Measurements from ENCODE around the gene SLC7A1.

The SLC7A1 gene

DNA sequence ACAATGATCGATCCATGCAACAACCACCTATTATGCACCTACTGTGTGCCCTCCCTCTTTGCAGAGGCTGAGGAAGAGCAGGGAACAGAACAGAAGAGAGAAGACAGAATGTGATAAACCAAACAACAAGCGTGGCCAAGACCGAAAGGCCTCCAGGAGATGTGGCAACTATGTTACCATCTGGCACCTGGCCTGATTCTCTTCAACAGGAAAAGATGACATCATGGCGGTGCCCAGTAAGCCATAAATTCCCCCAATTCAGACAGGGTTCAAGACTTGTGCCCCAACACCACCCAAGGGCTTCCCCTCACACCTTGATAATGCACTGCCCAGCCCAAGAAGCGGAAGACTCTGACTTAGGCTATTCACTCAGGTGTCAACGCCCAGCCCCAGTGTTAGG is 44.3 kb downstream of the SLC7A1 start:
- no peaks in the 10 kb centered on the region for H3K4me1 ChIP-seq (ENCODE audit: control insufficient read depth in 1 of 2, insufficient read depth in 2 of 2, low read length in 2 of 2)
- H3K4me3 ChIP-seq (ENCODE audit: low read depth in 1 of 2, low read length in 2 of 2): no peak overlapping the region
- H3K27ac ChIP-seq (ENCODE audit: low read length): no peak overlapping the region
- peaks cover 12 to 20% of the 10 kb centered on the region in 2 donors for H3K36me3 ChIP-seq (ENCODE audit: control insufficient read depth in 1 of 2, insufficient read depth in 2 of 2, low read length in 2 of 2)
- H3K9me3 ChIP-seq (ENCODE audit: control insufficient read depth in 1 of 2, low read length in 2 of 2): no peaks in the 10 kb centered on the region
- no peaks in the 10 kb centered on the region for H3K27me3 ChIP-seq (ENCODE audit: low read depth, low read length)

- no peaks in the 10 kb centered on the region for H3K4me1 ChIP-seq (ENCODE audit: control insufficient read depth in 1 of 2, insufficient read depth in 2 of 2, low read length in 2 of 2)
- H3K9me3 ChIP-seq (ENCODE audit: control insufficient read depth in 1 of 2, low read length in 2 of 2): no peaks in the 10 kb centered on the region
- H3K36me3 ChIP-seq (ENCODE audit: control insufficient read depth in 1 of 2, insufficient read depth in 2 of 2, low read length in 2 of 2): peaks cover 12 to 20% of the 10 kb centered on the region in 2 donors
- no peak overlapping the region for H3K27ac ChIP-seq (ENCODE audit: low read length)
- H3K4me3 ChIP-seq (ENCODE audit: low read depth in 1 of 2, low read length in 2 of 2): no peak overlapping the region
- no peaks in the 10 kb centered on the region for H3K27me3 ChIP-seq (ENCODE audit: low read depth, low read length)
These were observed 45.0 kb downstream of the SLC7A1 start for GRCh38 chr13:29550430-29550988.

GRCh38 chr13:29548722-29549121 is 46.8 kb downstream of the SLC7A1 start:
- no peaks in the 10 kb centered on the region for H3K9me3 ChIP-seq (ENCODE audit: control insufficient read depth in 1 of 2, low read length in 2 of 2)
- peak overlapping the region; percentile 78 for H3K27ac ChIP-seq (ENCODE audit: low read length)
- no peak overlapping the region for H3K4me3 ChIP-seq (ENCODE audit: low read depth in 1 of 2, low read length in 2 of 2)
- H3K4me1 ChIP-seq (ENCODE audit: control insufficient read depth in 1 of 2, insufficient read depth in 2 of 2, low read length in 2 of 2): no peaks in the 10 kb centered on the region
- H3K36me3 ChIP-seq (ENCODE audit: control insufficient read depth in 1 of 2, insufficient read depth in 2 of 2, low read length in 2 of 2): peaks cover 12 to 20% of the 10 kb centered on the region in 2 donors
- H3K27me3 ChIP-seq (ENCODE audit: low read depth, low read length): no peaks in the 10 kb centered on the region

DNA sequence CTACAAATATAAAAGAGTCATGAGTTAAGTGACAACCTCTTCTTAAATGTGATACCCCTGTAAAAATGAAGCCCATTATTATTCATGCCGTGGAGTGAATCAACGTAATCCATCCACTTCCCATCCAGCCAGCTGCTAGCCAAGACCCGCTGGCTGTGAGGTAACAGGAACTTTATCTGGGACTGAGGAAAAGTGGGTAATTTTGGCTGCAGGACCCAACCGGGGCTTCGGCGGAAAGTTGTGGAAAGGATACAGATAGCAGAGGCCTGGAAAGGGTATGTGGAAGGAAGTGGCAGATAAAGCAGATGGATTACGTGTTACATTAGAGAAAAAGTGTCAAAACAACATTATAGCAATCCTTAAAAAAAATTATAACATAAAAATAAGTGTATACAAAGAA is 48.3 kb downstream of the SLC7A1 start:
- H3K27ac ChIP-seq (ENCODE audit: low read length): peak overlapping the region; percentile 78
- H3K4me3 ChIP-seq (ENCODE audit: low read depth in 1 of 2, low read length in 2 of 2): no peak overlapping the region
- no peaks in the 10 kb centered on the region for H3K4me1 ChIP-seq (ENCODE audit: control insufficient read depth in 1 of 2, insufficient read depth in 2 of 2, low read length in 2 of 2)
- H3K9me3 ChIP-seq (ENCODE audit: control insufficient read depth in 1 of 2, low read length in 2 of 2): no peaks in the 10 kb centered on the region
- peaks cover 8 to 11% of the 10 kb centered on the region in 2 donors for H3K36me3 ChIP-seq (ENCODE audit: control insufficient read depth in 1 of 2, insufficient read depth in 2 of 2, low read length in 2 of 2)
- H3K27me3 ChIP-seq (ENCODE audit: low read depth, low read length): no peaks in the 10 kb centered on the region

DNA sequence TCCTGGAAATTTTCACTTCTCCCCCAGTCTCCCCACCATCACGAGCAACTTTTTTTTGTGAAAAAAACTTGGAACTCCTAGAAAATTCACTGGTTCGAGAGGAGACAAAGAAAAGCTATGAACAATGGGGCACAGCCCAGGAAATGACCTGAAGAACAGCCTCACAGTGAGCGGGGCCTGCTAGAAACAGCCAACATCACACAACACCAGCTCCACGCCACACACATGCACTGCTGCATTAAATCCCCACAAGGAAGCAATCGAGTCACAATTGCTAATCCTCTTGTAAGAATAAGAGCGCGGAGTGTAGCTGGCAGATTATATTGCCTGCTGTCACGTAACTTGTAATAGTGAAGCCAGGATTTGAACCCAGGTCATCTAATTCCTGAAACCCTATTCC is 48.8 kb downstream of the SLC7A1 start:
- Histone ChIP-seq H3K27ac (ENCODE audit: low read length) (no peak overlapping the region), H3K4me1 (ENCODE audit: control insufficient read depth in 1 of 2, insufficient read depth in 2 of 2, low read length in 2 of 2) (no peaks in the 10 kb centered on the region), H3K4me3 (ENCODE audit: low read depth in 1 of 2, low read length in 2 of 2) (no peak overlapping the region), H3K9me3 (ENCODE audit: control insufficient read depth in 1 of 2, low read length in 2 of 2) (no peaks in the 10 kb centered on the region), H3K27me3 (ENCODE audit: low read depth, low read length) (no peaks in the 10 kb centered on the region), H3K36me3 (ENCODE audit: control insufficient read depth in 1 of 2, insufficient read depth in 2 of 2, low read length in 2 of 2) (peaks cover 8 to 11% of the 10 kb centered on the region in 2 donors)

DNA sequence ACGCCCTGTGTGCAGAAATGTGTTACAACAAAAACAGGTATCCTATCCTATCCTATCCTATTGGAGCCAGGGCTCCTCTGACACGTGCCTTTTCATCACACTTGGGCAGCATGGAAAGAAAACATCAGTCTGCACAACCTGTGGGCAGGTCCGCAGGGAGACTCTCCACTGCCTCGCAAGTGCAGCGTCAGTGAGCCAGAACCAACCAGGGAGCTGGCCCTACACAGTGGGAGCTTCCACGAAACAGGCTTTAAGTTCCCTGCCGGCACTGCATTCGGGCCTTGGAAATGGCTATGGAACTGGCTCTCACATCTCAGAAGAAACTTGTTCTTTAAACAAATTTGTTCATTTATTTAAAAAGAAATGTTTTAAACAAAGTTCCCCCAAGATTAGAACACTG is 49.5 kb downstream of the SLC7A1 start:
- H3K27me3 ChIP-seq (ENCODE audit: low read depth, low read length): no peaks in the 10 kb centered on the region
- no peaks in the 10 kb centered on the region for H3K4me1 ChIP-seq (ENCODE audit: control insufficient read depth in 1 of 2, insufficient read depth in 2 of 2, low read length in 2 of 2)
- no peak overlapping the region for H3K4me3 ChIP-seq (ENCODE audit: low read depth in 1 of 2, low read length in 2 of 2)
- no peak overlapping the region for H3K27ac ChIP-seq (ENCODE audit: low read length)
- H3K9me3 ChIP-seq (ENCODE audit: control insufficient read depth in 1 of 2, low read length in 2 of 2): no peaks in the 10 kb centered on the region
- H3K36me3 ChIP-seq (ENCODE audit: control insufficient read depth in 1 of 2, insufficient read depth in 2 of 2, low read length in 2 of 2): peaks cover 8 to 10% of the 10 kb centered on the region in 2 donors

DNA sequence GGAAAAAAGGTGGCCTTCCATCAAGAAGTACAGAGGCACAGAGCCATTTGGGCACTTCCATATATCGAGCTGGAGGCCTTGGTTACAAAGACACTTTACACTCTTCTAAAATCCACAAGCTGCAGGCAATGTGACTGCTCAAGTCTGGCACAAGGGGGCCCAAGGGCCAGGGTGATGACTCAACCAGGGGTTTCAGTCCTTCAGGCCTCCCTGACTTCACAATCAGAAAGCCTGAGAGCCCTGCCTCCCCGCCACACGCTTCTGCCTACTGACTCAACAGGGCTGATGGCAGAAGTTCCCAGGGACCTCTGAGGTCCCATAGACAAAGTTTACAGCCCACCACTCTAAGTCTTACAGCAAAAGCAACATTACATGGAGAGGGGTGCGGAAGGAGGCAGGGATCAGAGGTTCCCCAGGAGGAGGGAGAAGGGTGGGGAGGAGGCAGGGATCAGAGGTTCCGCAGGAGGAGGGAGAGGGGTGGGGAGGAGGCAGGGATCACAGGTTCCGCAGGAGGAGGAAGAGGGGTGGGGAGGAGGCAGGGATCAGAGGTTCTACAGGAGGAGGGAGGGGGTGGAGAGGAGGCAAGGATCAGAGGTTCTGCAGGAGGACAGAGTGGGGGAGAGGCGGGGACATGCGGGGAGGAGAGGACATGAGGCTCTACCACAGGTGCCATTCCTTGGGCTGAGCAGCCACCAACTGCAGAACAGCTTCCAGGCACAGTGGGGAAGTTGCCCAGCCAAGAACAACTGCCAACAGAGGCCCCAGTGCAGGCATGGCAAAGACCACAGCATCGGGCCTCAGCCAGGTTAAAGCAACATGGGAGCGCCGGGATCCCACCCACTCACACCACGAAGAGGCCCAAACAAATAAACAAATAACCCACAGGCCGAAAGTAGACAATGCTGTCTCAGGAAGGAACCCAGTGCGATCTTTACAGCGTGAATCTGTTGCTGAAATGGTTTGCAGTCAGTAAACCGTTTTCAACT is 52.0 kb downstream of the SLC7A1 start:
- Histone ChIP-seq H3K9me3 (ENCODE audit: control insufficient read depth in 1 of 2, low read length in 2 of 2) (no peaks in the 10 kb centered on the region), H3K27me3 (ENCODE audit: low read depth, low read length) (no peaks in the 10 kb centered on the region), H3K4me1 (ENCODE audit: control insufficient read depth in 1 of 2, insufficient read depth in 2 of 2, low read length in 2 of 2) (peaks cover 4 to 9% of the 10 kb centered on the region in 2 donors), H3K4me3 (ENCODE audit: low read depth in 1 of 2, low read length in 2 of 2) (no peak overlapping the region), H3K27ac (ENCODE audit: low read length) (no peak overlapping the region), H3K36me3 (ENCODE audit: control insufficient read depth in 1 of 2, insufficient read depth in 2 of 2, low read length in 2 of 2) (no peaks in the 10 kb centered on the region)

DNA sequence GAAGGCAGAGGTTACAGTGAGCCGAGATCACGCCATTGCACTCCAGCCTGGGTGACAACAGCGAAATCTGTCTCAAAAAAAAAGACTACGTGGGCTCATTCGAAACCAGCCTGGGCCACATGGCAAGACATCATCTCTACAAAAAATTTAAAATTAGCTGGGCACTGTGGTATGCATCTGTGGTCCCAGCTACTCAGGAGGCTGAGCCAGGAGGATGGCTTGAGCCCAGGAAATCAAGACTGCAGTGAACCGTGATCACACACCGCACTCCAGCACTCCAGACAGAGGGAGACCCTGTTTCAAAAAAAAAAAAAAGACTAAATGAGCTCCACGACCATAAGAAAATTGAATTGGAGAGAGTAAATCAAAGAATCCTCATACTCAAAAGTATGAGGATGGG is 53.1 kb downstream of the SLC7A1 start:
- Histone ChIP-seq H3K27me3 (ENCODE audit: low read depth, low read length) (no peaks in the 10 kb centered on the region), H3K9me3 (ENCODE audit: control insufficient read depth in 1 of 2, low read length in 2 of 2) (no peaks in the 10 kb centered on the region), H3K36me3 (ENCODE audit: control insufficient read depth in 1 of 2, insufficient read depth in 2 of 2, low read length in 2 of 2) (no peaks in the 10 kb centered on the region), H3K27ac (ENCODE audit: low read length) (no peak overlapping the region), H3K4me3 (ENCODE audit: low read depth in 1 of 2, low read length in 2 of 2) (no peak overlapping the region), H3K4me1 (ENCODE audit: control insufficient read depth in 1 of 2, insufficient read depth in 2 of 2, low read length in 2 of 2) (peaks cover 12 to 19% of the 10 kb centered on the region in 2 donors)

DNA sequence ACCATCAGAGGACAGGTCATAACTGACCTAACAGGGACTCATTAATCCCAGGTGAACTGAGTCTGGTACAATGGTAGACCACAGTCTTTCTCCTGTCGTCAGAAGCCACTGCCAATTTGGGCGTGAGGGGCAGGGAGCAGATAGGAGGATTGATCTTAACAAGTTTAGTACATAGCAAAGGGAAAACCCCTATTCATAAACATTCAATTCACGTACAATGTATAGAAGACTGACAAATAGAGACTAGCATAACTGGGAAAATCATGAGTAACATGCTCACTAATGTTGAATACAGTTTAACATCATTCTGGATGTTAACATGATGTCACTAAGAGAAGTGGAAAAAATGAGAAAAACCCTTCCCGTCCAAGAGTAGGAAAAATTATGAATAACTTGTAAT is 54.1 kb downstream of the SLC7A1 start:
- Histone ChIP-seq H3K9me3 (ENCODE audit: control insufficient read depth in 1 of 2, low read length in 2 of 2) (no peaks in the 10 kb centered on the region), H3K4me3 (ENCODE audit: low read depth in 1 of 2, low read length in 2 of 2) (no peak overlapping the region), H3K4me1 (ENCODE audit: control insufficient read depth in 1 of 2, insufficient read depth in 2 of 2, low read length in 2 of 2) (peaks cover 12 to 19% of the 10 kb centered on the region in 2 donors), H3K27ac (ENCODE audit: low read length) (no peak overlapping the region), H3K27me3 (ENCODE audit: low read depth, low read length) (no peaks in the 10 kb centered on the region), H3K36me3 (ENCODE audit: control insufficient read depth in 1 of 2, insufficient read depth in 2 of 2, low read length in 2 of 2) (no peaks in the 10 kb centered on the region)

DNA sequence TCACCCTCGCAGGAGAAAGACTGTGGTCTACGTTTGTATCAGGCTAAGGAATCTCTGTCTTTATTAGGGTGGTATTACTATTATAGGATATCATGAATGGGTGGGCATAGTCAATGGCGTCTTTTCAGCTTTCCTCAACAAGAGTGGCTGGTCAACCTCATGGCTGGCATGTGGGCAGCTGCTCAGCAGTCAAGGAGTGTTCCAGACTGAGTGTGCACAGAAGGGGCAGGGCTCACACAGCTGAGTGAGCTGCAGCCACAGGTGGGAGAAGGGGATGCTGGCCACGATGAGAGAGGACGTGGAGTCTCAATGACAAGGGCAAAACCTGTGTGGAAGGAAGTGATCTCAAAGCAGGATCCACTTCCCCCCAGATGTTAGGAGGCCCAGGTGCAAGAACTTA is 54.7 kb downstream of the SLC7A1 start:
- H3K4me1 ChIP-seq (ENCODE audit: control insufficient read depth in 1 of 2, insufficient read depth in 2 of 2, low read length in 2 of 2): peaks cover 12 to 19% of the 10 kb centered on the region in 2 donors
- H3K9me3 ChIP-seq (ENCODE audit: control insufficient read depth in 1 of 2, low read length in 2 of 2): no peaks in the 10 kb centered on the region
- H3K27ac ChIP-seq (ENCODE audit: low read length): no peak overlapping the region

GRCh38 chr13:29540334-29540733 is 55.2 kb downstream of the SLC7A1 start:
- no peaks in the 10 kb centered on the region for H3K9me3 ChIP-seq (ENCODE audit: control insufficient read depth in 1 of 2, low read length in 2 of 2)
- H3K4me3 ChIP-seq (ENCODE audit: low read depth in 1 of 2, low read length in 2 of 2): no peak overlapping the region
- H3K27ac ChIP-seq (ENCODE audit: low read length): no peak overlapping the region
- H3K36me3 ChIP-seq (ENCODE audit: control insufficient read depth in 1 of 2, insufficient read depth in 2 of 2, low read length in 2 of 2): peaks cover 0 to 5% of the 10 kb centered on the region in 2 donors
- no peaks in the 10 kb centered on the region for H3K27me3 ChIP-seq (ENCODE audit: low read depth, low read length)
- peaks cover 12 to 19% of the 10 kb centered on the region in 2 donors for H3K4me1 ChIP-seq (ENCODE audit: control insufficient read depth in 1 of 2, insufficient read depth in 2 of 2, low read length in 2 of 2)

More for the DNA sequence above, 54.7 kb downstream of the SLC7A1 start:
- Histone ChIP-seq H3K4me3 (ENCODE audit: low read depth in 1 of 2, low read length in 2 of 2) (no peak overlapping the region), H3K36me3 (ENCODE audit: control insufficient read depth in 1 of 2, insufficient read depth in 2 of 2, low read length in 2 of 2) (peaks cover 0 to 2% of the 10 kb centered on the region in 2 donors), H3K27me3 (ENCODE audit: low read depth, low read length) (no peaks in the 10 kb centered on the region)

Measured in muscle layer of duodenum (tissue), 2 donors.